HCT116 (cell line): ENCODE data around the gene MANEAL. TPM values are rescaled to one million over a fixed set of nuclear protein-coding genes. Genes with fewer than 3 reads are reported as not detected.

Experiments
- ATAC-seq: fragments of 200-7000 bp; cut with Tn5 transposase; 2 replicates; pipeline ENCODE4 v1.9.1; 2020; ENCODE audit warnings: mild to moderate bottlenecking, moderate library complexity
- BruUV-seq: library from RNA; stranded (reverse); fragments of 400-500 nt; replicated peaks from 2 replicates; lab custom pipeline; 2021; lab: Mats Ljungman, UMichigan
- CTCF ChIA-PET: fragments of 300-600 bp; sonication (Branson Sonifier 250); formaldehyde crosslinking; loops from one replicate; lab custom pipeline; 2021; ENCODE audit warnings: antibody characterized with exemption; lab: Charles Lee
- POLR2A ChIA-PET: fragments of 300-600, 350-600 bp; sonication (Branson Sonifier 250); formaldehyde crosslinking; loops from one replicate; lab custom pipeline; 2021; ENCODE audit warnings: antibody characterized with exemption; lab: Charles Lee
- RAD21 ChIA-PET, 2 experiments: fragments of 300-600 bp; sonication (Branson Sonifier 250); formaldehyde crosslinking; loops; one replicate each; lab custom pipeline; 2023; ENCODE audit warnings: low total read pairs in 2 of 2; ENCODE audit not compliant: uncharacterized antibody in 2 of 2, unreplicated experiment in 2 of 2, low non-redundant PET in 1 of 2; lab: Charles Lee
- DNase-seq: peaks from one replicate; pipeline ENCODE4 v3.0.0-alpha.2; 2010; ENCODE audit warnings: low read depth, low spot score
- H2AFZ ChIP-seq: fragments of 200-600 bp; shearing (Covaris generic), sonication (generic); 2 replicates; pipeline ENCODE4 v1.6.1; 2017; ENCODE audit warnings: low read depth, mixed run types, mixed read lengths, antibody characterized with exemption, low read length; ENCODE audit not compliant: poor library complexity, severe bottlenecking
- H3K27ac ChIP-seq: 2 replicates; pipeline ENCODE4 v1.5.1; 2012; ENCODE audit warnings: low read depth, low read length
- H3K27me3 ChIP-seq: fragments of 200-600 bp; sonication (generic); 2 replicates; pipeline ENCODE4 v1.6.1; 2016; ENCODE audit warnings: mixed run types, low read length, mixed read lengths; ENCODE audit not compliant: insufficient read depth
- H3K36me3 ChIP-seq, 2 experiments: fragments of 200-500 bp in 1 of 2; fragments of 200-600 bp in 1 of 2; sonication (Bioruptor generic) in 1 of 2; sonication (generic) in 1 of 2; 2 replicates each; pipeline versions ENCODE4 v1.5.1 to v1.6.1; 2014 to 2016; ENCODE audit warnings: low read length in 2 of 2, inconsistent platforms in 1 of 2, mixed read lengths in 1 of 2, mixed run types in 1 of 2; ENCODE audit not compliant: insufficient read depth in 2 of 2, control insufficient read depth in 1 of 2
- H3K4me1 ChIP-seq, 2 experiments: fragments of 200-600 bp in 1 of 2; sonication (generic) in 1 of 2; 2 replicates each; pipeline versions ENCODE4 v1.5.1 to v1.6.1; 2012 to 2017; ENCODE audit warnings: low read length in 2 of 2, inconsistent platforms in 1 of 2, mild to moderate bottlenecking in 1 of 2, mixed read lengths in 1 of 2, mixed run types in 1 of 2, moderate library complexity in 1 of 2; ENCODE audit not compliant: insufficient read depth in 2 of 2, control insufficient read depth in 1 of 2
- H3K4me2 ChIP-seq: fragments of 200-600 bp; sonication (generic); 2 replicates; pipeline ENCODE4 v1.6.1; 2017; ENCODE audit warnings: mixed run types, low read length, mixed read lengths
- H3K4me3 ChIP-seq, 2 experiments: fragments of 200-600 bp in 1 of 2; sonication (generic) in 1 of 2; replicated peaks in 1 of 2; 2 replicates each; pipeline ENCODE4 v1.5.1; 2011 to 2016; ENCODE audit warnings: low read length in 2 of 2, control low read depth in 1 of 2, low read depth in 1 of 2, mild to moderate bottlenecking in 1 of 2, mixed read lengths in 1 of 2, mixed run types in 1 of 2
- H3K79me2 ChIP-seq: fragments of 200-600 bp; sonication (generic); 2 replicates; pipeline ENCODE4 v1.6.1; 2017; ENCODE audit warnings: mild to moderate bottlenecking, mixed run types, low read length, moderate library complexity, mixed read lengths; ENCODE audit not compliant: insufficient read depth
- H3K9ac ChIP-seq: fragments of 200-600 bp; sonication (generic); 2 replicates; pipeline ENCODE4 v1.6.1; 2016; ENCODE audit warnings: low read length, mixed read lengths
- H3K9me2 ChIP-seq: fragments of 200-600 bp; sonication (generic), shearing (Covaris generic); 2 replicates; pipeline ENCODE4 v1.6.1; 2017; ENCODE audit warnings: mixed run types, mild to moderate bottlenecking, moderate library complexity; ENCODE audit not compliant: insufficient read depth
- H3K9me3 ChIP-seq, 2 experiments: fragments of 200-500 bp in 1 of 2; fragments of 200-600 bp in 1 of 2; sonication (Bioruptor generic) in 1 of 2; sonication (generic) in 1 of 2; 2 replicates each; pipeline ENCODE4 v1.6.1; 2014 to 2017; ENCODE audit warnings: low read length in 2 of 2, mixed read lengths in 2 of 2, inconsistent platforms in 1 of 2, low read depth in 1 of 2, mild to moderate bottlenecking in 1 of 2, mixed run types in 1 of 2, moderate library complexity in 1 of 2; ENCODE audit not compliant: control insufficient read depth in 1 of 2, insufficient read depth in 1 of 2
- H4K20me1 ChIP-seq: fragments of 200-600 bp; sonication (generic), shearing (Covaris generic); 2 replicates; pipeline ENCODE4 v1.6.1; 2017; ENCODE audit warnings: mixed run types, mild to moderate bottlenecking, moderate library complexity; ENCODE audit not compliant: insufficient read depth
- ATF3 ChIP-seq: IDR thresholded peaks from 2 replicates; pipeline ENCODE4 v1.6.1; 2012
- CBX3 ChIP-seq: IDR thresholded peaks from 2 replicates; pipeline ENCODE4 v1.6.1; 2012; ENCODE audit warnings: low read depth
- CEBPB ChIP-seq: IDR thresholded peaks from 2 replicates; pipeline ENCODE4 v1.6.1; 2012; ENCODE audit warnings: low read depth
- CTCF ChIP-seq, 3 experiments: fragments of 200-600 bp in 1 of 3; sonication (generic) in 1 of 3; IDR thresholded peaks in 2 of 3; conservative IDR thresholded peaks in 1 of 3; 2 replicates each; pipeline ENCODE4 v1.5.1; 2012 to 2017; ENCODE audit warnings: low read depth in 2 of 3, low read length in 2 of 3, antibody characterized with exemption in 1 of 3, borderline replicate concordance in 1 of 3, control low read depth in 1 of 3, mild to moderate bottlenecking in 1 of 3, mixed read lengths in 1 of 3, mixed run types in 1 of 3, moderate library complexity in 1 of 3; ENCODE audit not compliant: insufficient read depth in 1 of 3
- EGR1 ChIP-seq: IDR thresholded peaks from 2 replicates; pipeline ENCODE4 v1.6.1; 2012; ENCODE audit warnings: low read depth
- EZH2 ChIP-seq: fragments of 200-600 bp; sonication (generic); IDR thresholded peaks from 2 replicates; pipeline ENCODE4 v1.6.1; 2017; ENCODE audit warnings: antibody characterized with exemption, mixed run types
- EZH2phosphoT487 ChIP-seq: fragments of 200-600 bp; IDR thresholded peaks from 2 replicates; pipeline ENCODE4 v1.6.1; 2018; ENCODE audit warnings: antibody characterized with exemption, borderline replicate concordance
- FOSL1 ChIP-seq: IDR thresholded peaks from 2 replicates; pipeline ENCODE4 v1.6.1; 2012; ENCODE audit warnings: low read depth
- JUND ChIP-seq: IDR thresholded peaks from 2 replicates; pipeline ENCODE4 v1.6.1; 2012
- POLR2A ChIP-seq: IDR thresholded peaks from 2 replicates; pipeline ENCODE4 v1.7.0; 2011; ENCODE audit warnings: borderline replicate concordance; ENCODE audit not compliant: insufficient read depth, insufficient read length; ENCODE audit errors: extremely low read depth
- POLR2AphosphoS5 ChIP-seq: IDR thresholded peaks from 2 replicates; pipeline ENCODE4 v1.6.1; 2011; ENCODE audit warnings: mild to moderate bottlenecking, low read depth, low read length, moderate library complexity
- SIN3A ChIP-seq: IDR thresholded peaks from 2 replicates; pipeline ENCODE4 v1.6.1; 2012; ENCODE audit warnings: low read depth
- SP1 ChIP-seq: IDR thresholded peaks from 2 replicates; pipeline ENCODE4 v1.6.1; 2012; ENCODE audit warnings: low read depth
- SRF ChIP-seq: IDR thresholded peaks from 2 replicates; pipeline ENCODE4 v1.6.1; 2012; ENCODE audit warnings: low read depth
- YY1 ChIP-seq: IDR thresholded peaks from 2 replicates; pipeline ENCODE4 v1.6.1; 2011; ENCODE audit warnings: low read length, low read depth, moderate library complexity, mild to moderate bottlenecking; ENCODE audit not compliant: insufficient replicate concordance; ENCODE audit errors: extremely low read depth
- ZBTB33 ChIP-seq: IDR thresholded peaks from 2 replicates; pipeline ENCODE4 v1.6.1; 2011; ENCODE audit warnings: mild to moderate bottlenecking, low read length, moderate library complexity; ENCODE audit not compliant: insufficient replicate concordance; ENCODE audit errors: extremely low read depth
- ZFX ChIP-seq: fragments of 450-650 bp; IDR thresholded peaks from 2 replicates; pipeline ENCODE4 v1.6.1; 2017
- ZNF274 ChIP-seq: fragments of 200-500 bp; sonication (Bioruptor generic); IDR thresholded peaks from 2 replicates; pipeline ENCODE4 v1.6.1; 2014; ENCODE audit warnings: mild to moderate bottlenecking, low read depth, low read length, inconsistent platforms
- intact Hi-C: fragments of 100-400 bp; cut with micrococcal nuclease; formaldehyde crosslinking; loops from 2 replicates; pipeline ENCODE4 v1.10.0; 2022
- total RNA-seq: library from RNA; stranded (reverse); gene quantifications from one replicate; pipeline ENCODE4 v1.2.1, GENCODE V29; 2021; ENCODE audit not compliant: unreplicated experiment

The MANEAL gene
- total RNA-seq, 1 experiment from 2014 or later: 17.3 TPM

GRCh38 chr1:37814252-37814651 lies 20.6 kb downstream of the MANEAL start:
- Histone ChIP-seq H3K4me1 (peaks cover 7 to 22% of the 10 kb centered on the region in 2 experiments), H3K27me3 (no peaks in the 10 kb centered on the region), H3K9ac (no peak overlapping the region), H3K4me3 (no peak overlapping the region), H3K27ac (no peak overlapping the region), H4K20me1 (no peaks in the 10 kb centered on the region; the same call in 1 of the 2 replicates), H3K9me3 (no peaks in the 10 kb centered on the region), H2AFZ (no peak overlapping the region), H3K79me2 (peaks cover 16% of the 10 kb centered on the region), H3K9me2 (no peaks in the 10 kb centered on the region), H3K4me2 (no peak overlapping the region), H3K36me3 (peaks cover 9 to 12% of the 10 kb centered on the region in 2 experiments; a peak in 3 of 4 replicates)
- RAD21 ChIA-PET: no interaction called here
- POLR2A ChIA-PET: no interaction called here
- BruUV-seq: no TSS peak
- CTCF ChIA-PET: no interaction called here
- ATAC-seq (no peak), DNase-seq (no peak)
- TF ChIP-seq ZFX (no peak), YY1 (no peak), POLR2AphosphoS5 (no peak), EZH2 (no peak), SP1 (no peak), JUND (no peak)
- intact Hi-C loops: loop anchor here (5.0 kb wide), 1 partner anchor 163 kb away; no protein-coding TSS in a partner anchor

GRCh38 chr1:37817481-37817880 lies 23.8 kb downstream of the MANEAL start:
- ChIA-PET RAD21 (no interaction called here), POLR2A (no interaction called here)
- no peak overlapping the region for H2AFZ ChIP-seq
- H3K4me2 ChIP-seq: no peak overlapping the region
- intact Hi-C loops: no loop called here
- no peaks in the 10 kb centered on the region for H3K4me1 ChIP-seq
- no peak overlapping the region for H3K4me3 ChIP-seq
- H3K27ac ChIP-seq: no peak overlapping the region
- H3K9me2 ChIP-seq: no peaks in the 10 kb centered on the region
- peaks cover 29 to 32% of the 10 kb centered on the region in 2 experiments; a peak in 3 of 4 replicates for H3K36me3 ChIP-seq
- ATAC-seq: peak; percentile 63
- no peak overlapping the region for H3K9ac ChIP-seq
- no peak for DNase-seq
- BruUV-seq: no TSS peak
- no peaks in the 10 kb centered on the region for H3K27me3 ChIP-seq
- H3K9me3 ChIP-seq: no peaks in the 10 kb centered on the region
- no peaks in the 10 kb centered on the region for H4K20me1 ChIP-seq
- TF ChIP-seq JUND (no peak), FOSL1 (no peak), ZBTB33 (no peak), POLR2A (no peak), YY1 (no peak), EZH2 (no peak), SRF (no peak), CBX3 (no peak), EGR1 (no peak), CEBPB (no peak), SP1 (no peak), ZNF274 (no peak), EZH2phosphoT487 (no peak), SIN3A (no peak), POLR2AphosphoS5 (no peak), ATF3 (no peak), CTCF (IDR thresholded peaks at IDR 0.05 in 2 of 3, conservative IDR thresholded peaks at IDR 0.05 in 1 of 3; ENCODE audit: borderline replicate concordance in 1 of 3, insufficient read depth in 1 of 3, low read depth in 2 of 3, low read length in 2 of 3) (no peak)
- TF ChIP-seq, all 23 proteins: peak for 0
- CTCF ChIA-PET: no interaction called here
- no peaks in the 10 kb centered on the region for H3K79me2 ChIP-seq
